Ramos (cell line): ENCODE measurements around the gene EXOSC5.
"Not testable (repeated sequence)": the region's sequence is repeated elsewhere in the genome, so short reads cannot be mapped to it uniquely, and the experiment has no call there.

Source experiments
- in situ Hi-C: fragments of 300-500 bp; cut with MboI; formaldehyde crosslinking; loops from one replicate; pipeline ENCODE4 v1.14.3; 2022; ENCODE audit warnings: low sequenced_read_pairs; ENCODE audit not compliant: unreplicated experiment

Gene EXOSC5

GRCh38 chr19:41408846-41409245, 11.7 kb upstream of the EXOSC5 start:
- in situ Hi-C loops = not testable (repeated sequence)

GRCh38 chr19:41408256-41408655, 11.1 kb upstream of the EXOSC5 start:
- in situ Hi-C loops = no loop called here

- in situ Hi-C loops = no loop called here
Observed at GRCh38 chr19:41407271-41407670, 10.1 kb upstream of the EXOSC5 start.

- in situ Hi-C loops = no loop called here
Observed at GRCh38 chr19:41405776-41406175, 8.6 kb upstream of the EXOSC5 start.

- in situ Hi-C loops = no loop called here
Observed at GRCh38 chr19:41403181-41403970, 6.2 kb upstream of the EXOSC5 start.

GRCh38 chr19:41402010-41402409, 4.9 kb upstream of the EXOSC5 start:
- in situ Hi-C loops = no loop called here

- in situ Hi-C loops = no loop called here
Observed at GRCh38 chr19:41401483-41401882, 4.3 kb upstream of the EXOSC5 start.

GRCh38 chr19:41399525-41399924, 2.4 kb upstream of the EXOSC5 start:
- in situ Hi-C loops = no loop called here

GRCh38 chr19:41399091-41399490, 1.9 kb upstream of the EXOSC5 start:
- in situ Hi-C loops = no loop called here

- in situ Hi-C loops = no loop called here
Observed at GRCh38 chr19:41398598-41398997, 1.4 kb upstream of the EXOSC5 start.

GRCh38 chr19:41398050-41398418, 875 bp upstream of the EXOSC5 start:
- in situ Hi-C loops = no loop called here

GRCh38 chr19:41395355-41395754, 1.8 kb downstream of the EXOSC5 start:
- in situ Hi-C loops = no loop called here

GRCh38 chr19:41392775-41393174, 4.4 kb downstream of the EXOSC5 start:
- in situ Hi-C loops = no loop called here

GRCh38 chr19:41391618-41392017, 5.5 kb downstream of the EXOSC5 start:
- in situ Hi-C loops = no loop called here

- in situ Hi-C loops = no loop called here
Observed at GRCh38 chr19:41386442-41386841, 10.7 kb downstream of the EXOSC5 start.

GRCh38 chr19:41384351-41384750, 12.8 kb downstream of the EXOSC5 start:
- in situ Hi-C loops = no loop called here

- in situ Hi-C loops = not testable (repeated sequence)
Observed at GRCh38 chr19:41381536-41381935, 15.6 kb downstream of the EXOSC5 start.

- in situ Hi-C loops = no loop called here
Observed at GRCh38 chr19:41377977-41378709, 19.0 kb downstream of the EXOSC5 start.

GRCh38 chr19:41376998-41377365, 20.2 kb downstream of the EXOSC5 start:
- in situ Hi-C loops = no loop called here

- in situ Hi-C loops = no loop called here
Observed at GRCh38 chr19:41376241-41376997, 20.7 kb downstream of the EXOSC5 start, which contains the start of gene TMEM91. TSS of gene TMEM91 (plus strand) at chr19:41376533. CDS start at chr19:41378310, 1,777 bp downstream.

- in situ Hi-C loops = no loop called here
Observed at GRCh38 chr19:41373993-41374392, 23.2 kb downstream of the EXOSC5 start.
